Nasal cavity respiratory epithelium epithelial cell of viscerocranial mucosa (primary cell): ENCODE data around the gene OR10G6. TPM values are rescaled to one million over a fixed set of nuclear protein-coding genes. Genes with fewer than 3 reads are reported as not detected.

Experiments
- total RNA-seq: library from RNA; depleted of rRNA; stranded (reverse); fragments of >200 nt; gene quantifications from 2 replicates; pipeline ENCODE4 v1.2.3, GENCODE V29; 2014

Gene OR10G6
- total RNA-seq, result not detected in 2 replicates

DNA sequence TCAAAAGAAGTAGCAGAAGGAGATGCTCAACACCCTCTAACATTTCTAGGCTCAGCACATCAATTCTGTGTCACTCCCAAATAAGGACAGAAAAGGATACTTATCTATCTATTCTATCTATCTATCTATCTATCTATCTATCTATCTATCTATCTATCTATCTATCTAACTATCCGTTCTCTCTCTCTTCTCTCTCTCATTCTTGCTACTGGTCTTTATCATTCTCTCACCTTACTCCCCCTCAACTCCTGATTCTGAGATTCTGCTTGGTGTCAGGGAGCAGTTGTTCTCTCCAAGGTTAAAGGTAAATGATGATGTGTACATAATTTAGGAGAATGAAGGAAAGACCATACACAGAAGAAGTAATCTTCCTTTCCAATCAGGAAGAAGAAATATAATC lies at the start of gene OR10G6:
OR10G6 (minus strand) TSS at position 43 of the 400 bp plus-strand sequence; CDS start at position 43, 0 bp downstream.

GRCh38 chr11:124041254-124041653 lies 46.3 kb upstream of the OR10G6 start, which contains the start of gene OR10G7:
Gene OR10G7, minus strand, starts transcription at chr11:124041325. Its CDS starts 2,324 bp downstream, at chr11:124039001.

DNA sequence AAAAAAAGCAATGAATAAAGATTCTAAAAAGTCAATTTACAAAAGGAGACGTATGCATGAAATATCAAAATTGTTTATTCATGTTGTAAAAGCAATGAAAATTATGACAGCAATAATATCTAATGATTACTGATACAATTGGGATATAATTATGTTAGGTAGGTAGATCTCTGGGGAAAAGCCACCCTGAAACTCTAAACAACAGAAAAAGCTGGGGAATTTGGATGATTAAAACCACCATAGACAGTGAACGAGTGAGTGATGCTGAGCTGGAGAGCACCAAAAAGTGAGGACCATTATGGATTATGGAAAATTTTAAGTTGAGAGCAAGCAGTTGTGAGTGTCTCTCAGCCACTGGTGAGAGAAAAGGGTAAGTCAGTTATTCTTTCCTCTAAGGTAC lies 31.5 kb upstream of the OR10G6 start, which contains the start of gene OR10G8:
OR10G8 (plus strand) TSS at position 301 of the 400 bp plus-strand sequence. CDS start 2,825 bp downstream, outside the sequence.

GRCh38 chr11:124012697-124013096 lies 17.7 kb upstream of the OR10G6 start, which contains the start of gene OR10G4:
Gene OR10G4, plus strand, starts transcription at chr11:124012997. Its CDS starts 2,578 bp downstream, at chr11:124015575.

DNA sequence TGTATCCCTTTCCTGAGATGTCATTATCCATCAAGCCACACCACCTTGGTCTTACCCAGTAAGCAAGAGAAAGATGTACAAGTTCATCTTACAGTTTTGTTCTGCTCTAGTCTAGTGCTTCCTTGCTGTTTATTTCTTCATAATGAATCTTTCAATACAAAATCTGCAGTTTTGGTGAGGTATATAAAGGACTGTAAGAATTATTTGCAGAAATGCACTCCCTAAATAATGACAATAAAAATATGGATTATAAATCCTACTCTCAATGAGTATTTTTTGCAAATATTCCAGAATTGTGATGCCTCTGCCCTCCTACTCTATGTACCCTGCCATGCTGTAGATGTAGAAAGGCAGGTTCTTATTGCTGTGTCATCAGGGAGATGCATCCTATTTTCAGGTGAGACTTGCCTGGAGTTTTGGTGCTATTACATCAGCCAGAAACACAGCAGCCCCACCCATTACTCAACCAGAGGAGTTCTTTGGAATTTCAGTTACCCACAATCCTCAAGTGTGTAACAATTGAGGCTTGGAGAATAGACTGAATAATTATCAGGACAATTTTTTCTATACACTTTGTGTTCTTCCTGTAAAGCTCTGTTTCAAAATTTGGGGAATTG lies 17.1 kb downstream of the OR10G6 start, which contains the start of gene OR10S1:
OR10S1 (minus strand) TSS at position 51 of the 617 bp plus-strand sequence. CDS start 117 bp downstream, outside the sequence.

Other genes starting within 250 kb of the OR10G6 start
- gene OR6X1, start 240.6 kb downstream of the OR10G6 start, total RNA-seq, result not detected in 2 replicates
- not detected in 2 replicates for gene OR6M1, start 188.8 kb downstream of the OR10G6 start, total RNA-seq
- not detected in 2 replicates for gene TMEM225, start 109.5 kb downstream of the OR10G6 start, total RNA-seq
- gene OR8D4, start 93.0 kb downstream of the OR10G6 start, total RNA-seq, result not detected in 2 replicates
- gene OR4D5, start 55.5 kb downstream of the OR10G6 start, total RNA-seq, result not detected in 2 replicates
- under 0.01 TPM in 1 of 2 replicates, not detected in the other for gene OR6T1, start 51.3 kb downstream of the OR10G6 start, total RNA-seq
- not detected in 2 replicates for gene OR10S1, start 17.4 kb downstream of the OR10G6 start, total RNA-seq
- not detected in 2 replicates for gene OR10G4, start 17.8 kb upstream of the OR10G6 start, total RNA-seq
- not detected in 2 replicates for gene OR10G9, start 27.9 kb upstream of the OR10G6 start, total RNA-seq
- not detected in 2 replicates for gene OR10G8, start 31.6 kb upstream of the OR10G6 start, total RNA-seq
- gene OR10G7, start 46.2 kb upstream of the OR10G6 start, total RNA-seq, result not detected in 2 replicates
- 16.7 and 40.6 TPM in 2 replicates for gene VWA5A, start 120.3 kb upstream of the OR10G6 start, total RNA-seq
- not detected in 2 replicates for gene OR10D3, start 188.2 kb upstream of the OR10G6 start, total RNA-seq
- not detected in 2 replicates for gene OR8G1, start 245.9 kb upstream of the OR10G6 start, total RNA-seq